NCI-H510A treated with DMSO at 0.1 percent for 48 hours (cell line): ENCODE results near the gene NEDD9.

Experiments
- DNase-seq: peaks from one replicate; lab custom pipeline; 2025; lab: John Stamatoyannopoulos, UW

NEDD9 gene

DNA sequence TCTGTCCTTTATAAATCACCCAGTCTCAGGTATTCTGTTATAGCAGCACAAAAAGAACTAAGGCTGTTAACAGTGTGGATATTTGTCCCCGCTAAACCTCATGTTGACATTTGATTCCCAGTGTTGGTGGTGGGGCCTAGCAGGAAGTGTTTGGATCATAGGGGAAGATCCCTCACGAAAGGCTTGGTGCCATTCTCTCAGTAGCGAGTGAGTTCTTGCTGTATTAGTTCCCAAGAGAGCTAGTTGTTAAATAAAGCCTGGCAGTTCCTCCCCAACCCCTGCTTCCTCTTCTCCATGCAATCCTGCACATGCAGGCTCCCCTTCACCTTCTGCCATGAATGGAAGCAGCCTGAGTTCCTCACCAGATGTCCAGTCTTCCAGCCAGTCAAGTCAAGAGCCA lies 91.2 kb downstream of the NEDD9 start:
- no peak for DNase-seq

DNA sequence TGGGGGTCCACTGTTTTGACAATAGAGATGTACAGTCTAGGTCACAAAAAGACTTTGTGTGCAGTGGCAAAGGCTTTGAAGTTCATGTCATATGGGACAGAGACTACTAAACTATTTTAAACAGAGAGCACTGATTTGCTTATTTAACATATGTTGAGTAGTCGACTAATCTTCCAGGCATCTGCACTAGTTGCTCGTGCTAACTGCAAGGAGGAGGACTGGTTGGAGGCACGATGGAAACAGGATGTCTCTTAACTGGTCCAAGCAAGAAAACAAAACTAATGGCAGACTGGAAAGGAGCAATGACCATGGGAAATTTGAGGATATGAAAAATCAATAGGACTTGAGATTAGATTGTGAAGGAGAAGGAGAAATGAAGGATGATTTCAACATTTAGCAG lies 92.4 kb downstream of the NEDD9 start:
- no peak for DNase-seq

DNA sequence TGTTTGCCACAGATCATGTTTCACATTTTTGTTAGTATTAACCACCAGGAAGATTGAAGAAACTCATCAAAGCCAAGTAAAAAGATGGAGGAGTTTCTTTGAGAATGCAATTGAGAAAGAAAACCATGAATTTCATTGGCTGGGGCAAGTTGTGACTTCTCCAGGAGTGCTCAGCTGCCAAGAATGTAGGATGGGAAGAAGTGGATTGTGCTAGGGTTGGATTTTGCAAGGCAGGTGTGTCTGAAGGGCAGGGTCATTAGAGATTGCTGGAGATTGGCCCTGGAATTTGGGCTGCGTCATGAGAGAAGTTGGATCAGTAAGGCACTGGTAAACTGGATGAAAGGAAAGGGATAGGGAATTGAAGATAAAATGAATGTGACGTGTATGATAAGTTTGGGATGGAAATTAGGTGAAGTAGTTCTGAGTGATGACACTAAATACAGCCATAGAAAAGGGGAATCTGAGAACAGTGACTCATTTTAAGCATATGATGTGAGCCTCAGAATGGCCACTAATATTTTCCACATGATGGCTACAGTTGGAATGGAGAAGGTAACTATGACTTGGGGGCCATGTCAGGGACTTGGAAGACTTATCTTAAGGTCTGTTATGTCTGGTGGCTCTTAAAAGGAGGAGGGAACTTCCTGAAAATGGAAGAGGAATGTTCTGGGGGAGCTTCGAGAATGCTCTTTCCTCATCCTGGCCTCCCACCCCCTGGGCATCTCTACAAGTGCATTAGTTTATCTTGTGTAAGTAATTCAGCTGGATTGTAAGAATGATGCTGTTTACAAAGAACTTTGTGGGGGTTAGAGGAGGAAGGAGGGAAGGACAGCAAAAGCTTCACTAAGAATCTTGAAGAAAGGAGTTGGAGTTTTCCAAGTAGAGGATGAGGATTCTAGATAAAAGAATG lies 93.2 kb downstream of the NEDD9 start:
- DNase-seq, result no peak

DNA sequence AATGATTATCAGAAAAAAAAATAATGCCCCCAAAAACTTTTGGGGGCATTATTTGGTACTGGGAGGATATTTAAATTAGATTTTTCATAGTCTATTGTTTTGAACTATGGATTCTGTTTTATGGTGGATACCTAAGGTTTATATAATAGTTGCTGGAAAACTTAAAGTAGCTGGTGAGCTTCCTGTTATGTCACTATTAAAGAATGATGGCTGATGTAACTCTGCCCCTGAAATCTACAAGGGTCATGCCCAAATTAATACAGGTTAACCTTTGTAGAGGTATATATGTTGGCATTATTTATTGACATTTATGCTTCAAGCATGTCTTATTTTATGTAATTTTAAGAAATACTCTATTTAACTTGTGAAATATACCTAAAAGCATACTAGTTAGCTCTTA lies 95.7 kb downstream of the NEDD9 start:
- no peak for DNase-seq
